ENCODE measurements around the gene ANK2. TPM values are rescaled to one million over a fixed set of nuclear protein-coding genes. Genes with fewer than 3 reads are reported as not detected.

Gene ANK2
- total RNA-seq (2022; extraction: Qiagen RNA extraction), result 0.57 to 0.74 TPM (median 0.68 TPM) in 5 replicates

DNA sequence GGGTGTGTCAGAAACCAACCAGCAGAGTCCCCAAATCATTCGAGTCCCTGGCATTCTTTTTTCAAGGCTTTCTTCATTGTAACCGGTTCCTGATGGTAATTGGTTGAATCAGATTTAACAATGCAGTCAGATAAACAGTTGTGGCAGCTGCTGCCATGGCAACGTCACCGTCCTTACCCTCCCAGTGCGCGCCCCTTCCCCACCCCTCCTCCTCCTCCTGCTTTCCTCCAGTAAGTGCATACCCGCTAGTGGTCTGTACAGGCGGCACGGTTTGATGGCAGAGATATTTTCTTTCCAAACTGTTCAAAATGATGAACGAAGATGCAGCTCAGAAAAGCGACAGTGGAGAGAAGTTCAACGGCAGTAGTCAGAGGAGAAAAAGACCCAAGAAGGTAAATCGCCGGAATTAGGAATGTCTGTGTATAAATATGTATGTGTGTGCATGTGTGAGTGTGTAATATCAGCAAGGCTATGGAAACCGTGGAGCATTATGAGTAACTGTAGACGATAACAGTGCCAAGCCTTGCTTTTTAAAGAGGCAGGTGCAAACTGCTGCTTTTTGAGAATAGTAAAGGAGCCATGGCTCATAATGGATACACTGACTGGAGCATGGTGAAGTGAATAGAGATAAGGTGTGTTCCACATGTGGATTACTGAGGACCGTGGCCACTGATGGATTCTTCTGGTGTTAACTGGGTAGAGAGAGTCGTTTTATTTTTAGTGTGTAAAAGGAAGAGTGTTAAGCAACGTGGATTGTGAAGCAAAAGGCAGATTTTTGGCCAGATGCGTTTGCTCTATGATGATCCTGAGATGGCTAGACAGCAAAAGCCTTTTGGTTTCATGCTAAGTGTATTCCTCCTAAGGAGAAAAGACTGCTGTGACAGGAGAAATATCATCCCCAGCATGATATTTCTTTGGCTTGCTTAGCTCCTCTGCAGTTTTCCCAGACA, at the start of gene ANK2:
Gene ANK2, plus strand, starts transcription at position 233 of the 950 bp plus-strand sequence. Its CDS starts 76 bp downstream, at position 309.

